ENCODE data around the gene PARL. TPM values are rescaled to one million over a fixed set of nuclear protein-coding genes. Genes with fewer than 3 reads are reported as not detected.

PARL gene
- total RNA-seq, 1 donor from 2014 or later, result 36.6 TPM

DNA sequence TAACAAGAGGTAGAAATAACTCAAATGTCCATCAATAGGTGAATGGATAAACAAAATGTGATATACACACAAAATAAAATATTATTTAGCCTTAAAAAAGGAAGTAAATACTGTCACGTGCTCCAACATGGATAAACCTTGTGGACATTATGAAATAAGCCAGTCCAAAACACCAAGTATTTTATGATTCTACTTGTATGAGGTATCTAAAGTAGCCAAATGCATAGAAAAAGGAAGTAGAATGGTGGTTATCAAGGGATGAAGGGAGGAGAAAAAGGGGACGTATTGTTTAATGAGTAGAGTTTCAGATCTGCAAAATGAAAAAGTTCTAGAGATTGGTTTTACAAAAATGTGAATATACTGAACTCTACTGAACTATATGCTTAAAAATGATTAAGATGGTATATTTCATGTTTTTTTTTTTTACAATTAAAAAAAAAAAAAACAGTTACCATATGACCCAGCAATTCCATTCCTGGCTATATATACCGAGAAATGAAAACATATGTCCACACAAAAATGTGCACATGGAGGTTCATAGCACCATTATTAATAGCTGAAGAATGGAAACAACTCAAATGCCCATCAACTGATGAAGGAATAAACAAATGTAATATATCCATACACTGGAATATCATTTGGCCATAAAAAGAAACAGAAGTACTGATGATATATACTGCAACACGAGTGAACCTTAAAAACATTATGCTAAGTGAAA, 30.2 kb downstream of the PARL start:
- no peak overlapping the region for H3K4me3 ChIP-seq
- DNase-seq (ENCODE audit: extremely low spot score in 2 of 2), result no peak
- intact Hi-C loops (cut with DNase I), result no loop called here
- TF ChIP-seq POLR2AphosphoS5 (IDR thresholded peaks at IDR 0.05; ENCODE audit: insufficient read depth in 1 of 2, low read depth in 1 of 2), result no peak
- TF ChIP-seq POLR2A (IDR thresholded peaks at IDR 0.05), result no peak
- TF ChIP-seq, protein P1, sequence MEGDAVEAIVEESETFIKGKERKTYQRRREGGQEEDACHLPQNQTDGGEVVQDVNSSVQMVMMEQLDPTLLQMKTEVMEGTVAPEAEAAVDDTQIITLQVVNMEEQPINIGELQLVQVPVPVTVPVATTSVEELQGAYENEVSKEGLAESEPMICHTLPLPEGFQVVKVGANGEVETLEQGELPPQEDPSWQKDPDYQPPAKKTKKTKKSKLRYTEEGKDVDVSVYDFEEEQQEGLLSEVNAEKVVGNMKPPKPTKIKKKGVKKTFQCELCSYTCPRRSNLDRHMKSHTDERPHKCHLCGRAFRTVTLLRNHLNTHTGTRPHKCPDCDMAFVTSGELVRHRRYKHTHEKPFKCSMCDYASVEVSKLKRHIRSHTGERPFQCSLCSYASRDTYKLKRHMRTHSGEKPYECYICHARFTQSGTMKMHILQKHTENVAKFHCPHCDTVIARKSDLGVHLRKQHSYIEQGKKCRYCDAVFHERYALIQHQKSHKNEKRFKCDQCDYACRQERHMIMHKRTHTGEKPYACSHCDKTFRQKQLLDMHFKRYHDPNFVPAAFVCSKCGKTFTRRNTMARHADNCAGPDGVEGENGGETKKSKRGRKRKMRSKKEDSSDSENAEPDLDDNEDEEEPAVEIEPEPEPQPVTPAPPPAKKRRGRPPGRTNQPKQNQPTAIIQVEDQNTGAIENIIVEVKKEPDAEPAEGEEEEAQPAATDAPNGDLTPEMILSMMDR (IDR thresholded peaks at IDR 0.05), result no peak
- no peaks in the 10 kb centered on the region for H3K4me1 ChIP-seq
- H3K36me3 ChIP-seq, result peaks cover 0 to 12% of the 10 kb centered on the region in 2 donors
- H3K27ac ChIP-seq, result no peak overlapping the region
- H3K27me3 ChIP-seq, result no peaks in the 10 kb centered on the region
- no peaks in the 10 kb centered on the region for H3K9me3 ChIP-seq

DNA sequence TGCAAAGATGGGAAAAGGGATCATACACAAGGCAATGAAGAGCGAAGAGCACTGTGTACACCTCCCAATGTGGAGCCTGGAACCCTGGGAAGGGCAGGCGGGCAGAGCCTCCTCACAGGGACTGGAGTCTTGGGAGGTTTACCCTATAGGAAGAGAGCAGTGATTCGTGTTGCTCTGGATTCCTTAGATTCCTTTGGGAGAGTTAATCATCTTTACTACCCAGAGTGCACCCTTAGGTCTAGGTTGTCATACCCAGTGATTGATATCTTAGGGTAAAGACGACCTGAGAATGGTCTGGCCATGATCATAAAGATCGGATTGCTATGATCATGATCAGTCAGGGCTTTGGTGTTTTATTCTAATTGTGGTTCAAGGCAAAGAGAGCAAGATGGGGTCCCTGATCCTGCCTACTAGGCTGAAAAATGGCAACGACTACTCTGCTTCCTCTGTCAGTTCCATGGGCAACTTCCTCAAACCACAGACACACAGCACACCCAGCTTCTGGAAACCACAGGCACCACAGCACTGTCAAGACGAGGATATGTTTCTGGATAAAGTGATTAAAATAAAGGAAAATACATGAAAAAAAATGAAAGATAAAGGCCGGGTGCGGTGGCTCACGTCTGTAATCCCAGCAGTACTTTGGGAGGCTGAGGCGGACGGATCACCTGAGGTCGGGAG, 38.9 kb downstream of the PARL start:
- Histone ChIP-seq H3K4me1 (no peaks in the 10 kb centered on the region), H3K27ac (no peak overlapping the region), H3K9me3 (no peaks in the 10 kb centered on the region), H3K36me3 (peaks cover 0 to 56% of the 10 kb centered on the region in 2 donors), H3K27me3 (no peaks in the 10 kb centered on the region), H3K4me3 (no peak overlapping the region)
- DNase-seq (ENCODE audit: extremely low spot score in 2 of 2), result no peak
- no peak for TF ChIP-seq POLR2A (IDR thresholded peaks at IDR 0.05)
- intact Hi-C loops (cut with DNase I), result no loop called here

- intact Hi-C loops (cut with DNase I), result no loop called here
- H3K9me3 ChIP-seq, result no peaks in the 10 kb centered on the region
Measured at GRCh38 chr3:183845090-183845489, 39.6 kb downstream of the PARL start.

DNA sequence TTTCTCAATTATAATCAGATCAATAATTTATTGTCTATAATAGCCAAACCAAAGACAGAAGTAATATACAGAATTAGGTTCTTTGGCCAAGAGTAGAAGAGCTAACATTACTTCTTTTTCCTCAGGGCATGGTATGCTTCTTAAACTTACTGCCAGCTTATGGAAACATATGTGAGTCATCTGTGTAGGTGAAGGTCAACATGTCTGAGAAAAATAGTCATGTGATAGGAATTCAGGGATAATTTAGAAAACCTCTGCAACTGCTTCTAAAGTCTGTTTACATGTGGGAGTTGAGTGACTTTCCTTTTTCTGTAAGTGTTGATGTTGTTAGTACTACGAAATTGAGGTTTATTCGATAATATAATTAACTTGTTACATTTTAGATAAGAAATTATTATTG, 40.1 kb downstream of the PARL start:
- peaks cover 0 to 67% of the 10 kb centered on the region in 2 donors for H3K36me3 ChIP-seq
- H3K9me3 ChIP-seq, result no peaks in the 10 kb centered on the region
- no peaks in the 10 kb centered on the region for H3K27me3 ChIP-seq
- H3K27ac ChIP-seq, result no peak overlapping the region
- no peak overlapping the region for H3K4me3 ChIP-seq
- intact Hi-C loops (cut with DNase I), result no loop called here
- no peaks in the 10 kb centered on the region for H3K4me1 ChIP-seq
- DNase-seq (ENCODE audit: extremely low spot score in 2 of 2), result no peak
- TF ChIP-seq POLR2A (IDR thresholded peaks at IDR 0.05) (no peak), POLR2AphosphoS5 (IDR thresholded peaks at IDR 0.05; ENCODE audit: insufficient read depth in 1 of 2, low read depth in 1 of 2) (no peak)
- TF ChIP-seq, protein P1 (IDR thresholded peaks at IDR 0.05), result no peak

More at GRCh38 chr3:183845090-183845489, 39.6 kb downstream of the PARL start:
- Histone ChIP-seq H3K4me3 (no peak overlapping the region), H3K27ac (no peak overlapping the region), H3K4me1 (no peaks in the 10 kb centered on the region), H3K36me3 (peaks cover 0 to 62% of the 10 kb centered on the region in 2 donors), H3K27me3 (no peaks in the 10 kb centered on the region)
- DNase-seq (ENCODE audit: extremely low spot score in 2 of 2), result no peak
- TF ChIP-seq POLR2A (IDR thresholded peaks at IDR 0.05) (no peak), POLR2AphosphoS5 (IDR thresholded peaks at IDR 0.05; ENCODE audit: insufficient read depth in 1 of 2, low read depth in 1 of 2) (no peak)
- TF ChIP-seq, protein P1 (IDR thresholded peaks at IDR 0.05), result no peak

GRCh38 chr3:183839751-183840150, 44.9 kb downstream of the PARL start:
- no peaks in the 10 kb centered on the region for H3K4me1 ChIP-seq
- intact Hi-C loops (cut with DNase I), result no loop called here
- no peaks in the 10 kb centered on the region for H3K9me3 ChIP-seq
- peaks cover 0 to 62% of the 10 kb centered on the region in 2 donors for H3K36me3 ChIP-seq
- no peaks in the 10 kb centered on the region for H3K27me3 ChIP-seq
- no peak for TF ChIP-seq POLR2A (IDR thresholded peaks at IDR 0.05)
- TF ChIP-seq POLR2AphosphoS5 (IDR thresholded peaks at IDR 0.05; ENCODE audit: insufficient read depth in 1 of 2, low read depth in 1 of 2), result no peak
- TF ChIP-seq, protein P1 (IDR thresholded peaks at IDR 0.05), result no peak
- H3K4me3 ChIP-seq, result no peak overlapping the region
- DNase-seq (ENCODE audit: extremely low spot score in 2 of 2), result no peak
- H3K27ac ChIP-seq, result no peak overlapping the region
